ENCODE data around the gene RBP4.

DNA sequence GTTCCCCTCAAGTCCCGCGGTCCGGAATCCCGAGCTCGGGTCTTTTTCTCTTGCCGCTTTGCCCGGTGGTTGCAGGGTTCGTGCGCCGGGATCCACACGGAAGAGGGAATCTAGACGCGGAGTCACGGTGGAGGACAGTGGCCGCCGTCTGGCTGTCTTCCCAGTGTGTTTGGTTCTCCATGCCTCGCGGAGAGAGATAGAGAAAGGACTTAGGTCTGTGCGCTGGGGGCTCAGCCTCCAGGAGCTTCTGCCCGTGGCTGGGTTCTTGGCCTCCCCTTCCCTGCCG, 33.0 kb downstream of the RBP4 start:
- no peak for TF ChIP-seq TARDBP (IDR thresholded peaks at IDR 0.05)
- no peak for TF ChIP-seq NFRKB (IDR thresholded peaks at IDR 0.05)
- TF ChIP-seq SUZ12 (IDR thresholded peaks at IDR 0.05), result no peak
- no peak for TF ChIP-seq BHLHE40 (IDR thresholded peaks at IDR 0.05; ENCODE audit: borderline replicate concordance)
- TF ChIP-seq, protein P1, sequence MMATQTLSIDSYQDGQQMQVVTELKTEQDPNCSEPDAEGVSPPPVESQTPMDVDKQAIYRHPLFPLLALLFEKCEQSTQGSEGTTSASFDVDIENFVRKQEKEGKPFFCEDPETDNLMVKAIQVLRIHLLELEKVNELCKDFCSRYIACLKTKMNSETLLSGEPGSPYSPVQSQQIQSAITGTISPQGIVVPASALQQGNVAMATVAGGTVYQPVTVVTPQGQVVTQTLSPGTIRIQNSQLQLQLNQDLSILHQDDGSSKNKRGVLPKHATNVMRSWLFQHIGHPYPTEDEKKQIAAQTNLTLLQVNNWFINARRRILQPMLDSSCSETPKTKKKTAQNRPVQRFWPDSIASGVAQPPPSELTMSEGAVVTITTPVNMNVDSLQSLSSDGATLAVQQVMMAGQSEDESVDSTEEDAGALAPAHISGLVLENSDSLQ (IDR thresholded peaks at IDR 0.05), result no peak
- no peak for TF ChIP-seq FOXK2 (IDR thresholded peaks at IDR 0.05)
- TF ChIP-seq FOXM1 (IDR thresholded peaks at IDR 0.05; ENCODE audit: borderline replicate concordance), result no peak
- TF ChIP-seq ELF4 (IDR thresholded peaks at IDR 0.05), result no peak
- TF ChIP-seq CTBP1 (IDR thresholded peaks at IDR 0.05; ENCODE audit: borderline replicate concordance), result no peak
- no peak for TF ChIP-seq L3MBTL2 (conservative IDR thresholded peaks at IDR 0.05)

Data from HEK293T (cell line).